Measurements from ENCODE around the gene ARL10. TPM values are rescaled to one million over a fixed set of nuclear protein-coding genes. Genes with fewer than 3 reads are reported as not detected.

The ARL10 gene
- polyA plus RNA-seq, 3 donors, result 0.04 to 0.93 TPM; not detected in 1

DNA sequence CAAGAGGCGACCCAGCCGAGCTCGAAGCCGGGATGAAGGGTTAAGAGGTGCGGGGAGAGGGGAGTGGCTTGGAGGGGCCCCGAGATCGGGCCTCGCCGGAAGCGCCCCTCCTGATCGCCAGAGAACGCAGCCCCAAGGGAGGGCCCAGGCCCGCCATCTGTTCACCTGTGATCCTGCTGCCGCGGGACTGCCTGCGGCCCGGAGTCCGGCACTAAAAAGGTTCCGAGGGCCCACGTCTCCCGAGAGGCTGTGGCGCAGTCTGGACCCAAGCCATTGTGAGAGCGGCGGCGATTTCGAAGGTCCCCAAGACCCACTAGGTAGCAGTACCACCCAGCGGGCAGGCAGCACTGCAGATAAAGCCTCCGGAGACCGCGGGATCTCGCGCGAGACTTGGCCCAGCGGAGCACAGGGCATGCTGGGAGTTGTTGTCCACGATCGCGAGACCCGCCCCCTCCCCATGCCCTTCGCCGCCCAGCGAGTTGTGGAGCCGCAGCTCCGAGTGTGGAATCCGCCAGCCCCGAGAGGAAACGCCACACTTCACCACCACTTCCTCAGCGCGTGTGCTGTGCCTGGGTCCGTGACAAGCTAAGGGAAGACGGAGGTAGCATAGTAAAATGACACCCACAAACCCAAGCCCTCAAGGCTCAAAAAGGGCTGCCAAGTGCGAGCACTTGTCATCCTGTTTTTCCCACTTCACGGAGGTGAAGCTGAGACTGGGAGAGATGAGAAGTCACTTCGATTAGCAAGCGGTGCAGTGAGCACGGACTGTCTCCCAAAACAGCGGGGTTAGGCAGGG is 3.7 kb upstream of the ARL10 start, which contains the start of gene KIAA1191:
Gene KIAA1191, minus strand, starts transcription at position 328 of the 796 bp plus-strand sequence. CDS start 2,256 bp downstream, outside the sequence.
- Histone ChIP-seq H4K20me1 (ENCODE audit: insufficient read depth, low read length) (peaks cover 8% of the 10 kb centered on the region), H3K9me3 (replicated peaks in 1 of 2; ENCODE audit: control insufficient read depth in 1 of 2, insufficient read depth in 1 of 2, low read length in 2 of 2) (no peaks in the 10 kb centered on the region), H3K79me2 (ENCODE audit: insufficient read depth, low read length) (peaks cover 17% of the 10 kb centered on the region), H3K9ac (ENCODE audit: insufficient read depth, low read length, poor library complexity, severe bottlenecking) (peak within 1 kb of the TSS; percentile 81), H3K4me2 (replicated peaks; ENCODE audit: extremely low read depth, low read length, poor library complexity, severe bottlenecking) (peak within 1 kb of the TSS; percentile 99), H3K36me3 (replicated peaks in 1 of 2; ENCODE audit: control insufficient read depth in 1 of 2, insufficient read depth in 2 of 2, low read length in 2 of 2) (peaks cover 4 to 24% of the 10 kb centered on the region in 2 donors), H2AFZ (ENCODE audit: insufficient read depth, low read depth, low read length, poor library complexity, severe bottlenecking) (peak within 1 kb of the TSS; percentile 82), H3K4me1 (ENCODE audit: control insufficient read depth in 1 of 2, insufficient read depth in 2 of 2, low read length in 2 of 2) (peaks cover 24 to 45% of the 10 kb centered on the region in 2 donors), H3K27me3 (ENCODE audit: control insufficient read depth in 2 of 2, insufficient read depth in 2 of 2, low read length in 2 of 2) (peaks cover 15 to 31% of the 10 kb centered on the region in 2 donors), H3K27ac (ENCODE audit: low read depth in 1 of 2, low read length in 2 of 2) (peak within 1 kb of the TSS; percentile 7 to 68), H3K4me3 (replicated peaks in 1 of 3; ENCODE audit: low read depth in 2 of 3, low read length in 3 of 3) (peak within 1 kb of the TSS; percentile 64 to 96 (median 87))
- peak within 1 kb of the TSS; percentile 82 to 94 (median 89) for H3K27ac Mint-ChIP-seq
- peaks cover 10 to 21% of the 10 kb centered on the region in 2 donors for H3K36me3 Mint-ChIP-seq
- DNase-seq, result peak; percentile 88 to 93 (median 91)
- peak within 1 kb of the TSS; percentile 99 for H3K4me3 Mint-ChIP-seq
- H3K9me3 Mint-ChIP-seq, result peaks cover 0 to 15% (median 2%) of the 10 kb centered on the region in 7 donors
- WGBS (ENCODE audit: insufficient coverage), result under 1% methylated on average over 42 of the region's 56 CpGs
- H3K27me3 Mint-ChIP-seq (ENCODE audit: low read depth in 3 of 3), result peaks cover 23 to 33% (median 28%) of the 10 kb centered on the region in 3 donors
- TF ChIP-seq, protein P1, sequence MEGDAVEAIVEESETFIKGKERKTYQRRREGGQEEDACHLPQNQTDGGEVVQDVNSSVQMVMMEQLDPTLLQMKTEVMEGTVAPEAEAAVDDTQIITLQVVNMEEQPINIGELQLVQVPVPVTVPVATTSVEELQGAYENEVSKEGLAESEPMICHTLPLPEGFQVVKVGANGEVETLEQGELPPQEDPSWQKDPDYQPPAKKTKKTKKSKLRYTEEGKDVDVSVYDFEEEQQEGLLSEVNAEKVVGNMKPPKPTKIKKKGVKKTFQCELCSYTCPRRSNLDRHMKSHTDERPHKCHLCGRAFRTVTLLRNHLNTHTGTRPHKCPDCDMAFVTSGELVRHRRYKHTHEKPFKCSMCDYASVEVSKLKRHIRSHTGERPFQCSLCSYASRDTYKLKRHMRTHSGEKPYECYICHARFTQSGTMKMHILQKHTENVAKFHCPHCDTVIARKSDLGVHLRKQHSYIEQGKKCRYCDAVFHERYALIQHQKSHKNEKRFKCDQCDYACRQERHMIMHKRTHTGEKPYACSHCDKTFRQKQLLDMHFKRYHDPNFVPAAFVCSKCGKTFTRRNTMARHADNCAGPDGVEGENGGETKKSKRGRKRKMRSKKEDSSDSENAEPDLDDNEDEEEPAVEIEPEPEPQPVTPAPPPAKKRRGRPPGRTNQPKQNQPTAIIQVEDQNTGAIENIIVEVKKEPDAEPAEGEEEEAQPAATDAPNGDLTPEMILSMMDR (IDR thresholded peaks at IDR 0.05), result no peak
- intact Hi-C loops (cut with micrococcal nuclease), result loop anchor here in 1 of 2 donors (2.0 kb wide), 1 partner anchor 27 kb away; the partner anchor contains the start of genes HIGD2A and NOP16
- peaks cover 27% of the 10 kb centered on the region for H3K4me1 Mint-ChIP-seq

DNA sequence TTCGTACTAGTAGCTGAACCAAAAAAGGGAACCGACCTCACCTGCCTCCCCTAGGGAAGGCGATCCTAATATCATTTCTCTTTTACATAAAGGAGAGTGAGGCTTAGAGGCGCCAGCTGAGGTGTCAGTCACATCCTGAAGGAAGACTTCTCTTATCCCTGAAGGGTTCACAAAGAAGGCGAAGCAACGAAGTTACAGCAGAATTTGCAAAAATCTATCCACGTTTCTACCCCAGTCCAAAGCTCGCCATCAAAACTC is 3.1 kb upstream of the ARL10 start:
- H3K27me3 Mint-ChIP-seq (ENCODE audit: low read depth in 3 of 3), result peaks cover 28 to 38% (median 33%) of the 10 kb centered on the region in 3 donors
- Histone ChIP-seq H3K27ac (ENCODE audit: low read depth in 1 of 2, low read length in 2 of 2) (peak overlapping the region; percentile 7 to 68), H3K36me3 (replicated peaks in 1 of 2; ENCODE audit: control insufficient read depth in 1 of 2, insufficient read depth in 2 of 2, low read length in 2 of 2) (peaks cover 3 to 19% of the 10 kb centered on the region in 2 donors), H3K9ac (ENCODE audit: insufficient read depth, low read length, poor library complexity, severe bottlenecking) (peak overlapping the region; percentile 81), H2AFZ (ENCODE audit: insufficient read depth, low read depth, low read length, poor library complexity, severe bottlenecking) (peak overlapping the region; percentile 82), H3K4me1 (ENCODE audit: control insufficient read depth in 1 of 2, insufficient read depth in 2 of 2, low read length in 2 of 2) (peaks cover 24 to 45% of the 10 kb centered on the region in 2 donors), H3K79me2 (ENCODE audit: insufficient read depth, low read length) (peaks cover 15% of the 10 kb centered on the region), H3K27me3 (ENCODE audit: control insufficient read depth in 2 of 2, insufficient read depth in 2 of 2, low read length in 2 of 2) (peaks cover 16 to 35% of the 10 kb centered on the region in 2 donors), H4K20me1 (ENCODE audit: insufficient read depth, low read length) (peaks cover 4% of the 10 kb centered on the region), H3K4me3 (replicated peaks in 1 of 3; ENCODE audit: low read depth in 2 of 3, low read length in 3 of 3) (peak overlapping the region; percentile 64 to 96 (median 87)), H3K9me3 (replicated peaks in 1 of 2; ENCODE audit: control insufficient read depth in 1 of 2, insufficient read depth in 1 of 2, low read length in 2 of 2) (no peaks in the 10 kb centered on the region), H3K4me2 (replicated peaks; ENCODE audit: extremely low read depth, low read length, poor library complexity, severe bottlenecking) (peak overlapping the region; percentile 99)
- TF ChIP-seq, protein P1 (IDR thresholded peaks at IDR 0.05), result no peak
- H3K9me3 Mint-ChIP-seq, result peaks cover 0 to 18% (median 4%) of the 10 kb centered on the region in 7 donors
- DNase-seq, result no peak
- peaks cover 27% of the 10 kb centered on the region for H3K4me1 Mint-ChIP-seq
- 77% methylated on average over 3 of the region's 8 CpGs for WGBS (ENCODE audit: insufficient coverage)
- H3K4me3 Mint-ChIP-seq, result peak overlapping the region; percentile 99
- H3K36me3 Mint-ChIP-seq, result peaks cover 10 to 16% of the 10 kb centered on the region in 2 donors
- peak overlapping the region; percentile 26 to 94 (median 89) for H3K27ac Mint-ChIP-seq
- intact Hi-C loops (cut with micrococcal nuclease), result no loop called here
